ENCODE results near the gene MAU2.
"Not testable (repeated sequence)": the region's sequence is repeated elsewhere in the genome, so short reads cannot be mapped to it uniquely, and the experiment has no call there.

The MAU2 gene

GRCh38 chr19:19366434-19367396 is 46.1 kb downstream of the MAU2 start:
- peaks cover 13% of the 10 kb centered on the region for H3K4me1 Mint-ChIP-seq
- peak overlapping the region; percentile 62 for H3K4me3 Mint-ChIP-seq
- DNase-seq (ENCODE audit: low spot score in 2 of 2), result peak; percentile 58 to 62
- peak; percentile 74 for ATAC-seq (ENCODE audit: low read depth)
- H3K9me3 Mint-ChIP-seq, result no peaks in the 10 kb centered on the region
- H3K27me3 Mint-ChIP-seq, result no peaks in the 10 kb centered on the region
- H3K27ac Mint-ChIP-seq, result no peak overlapping the region
- no peaks in the 10 kb centered on the region for H3K36me3 Mint-ChIP-seq

GRCh38 chr19:19368087-19368486 is 47.5 kb downstream of the MAU2 start:
- Mint-ChIP-seq H3K4me1 (peaks cover 14% of the 10 kb centered on the region), H3K4me3 (no peak overlapping the region), H3K9me3 (no peaks in the 10 kb centered on the region), H3K36me3 (no peaks in the 10 kb centered on the region), H3K27ac (no peak overlapping the region), H3K27me3 (no peaks in the 10 kb centered on the region)
- no peak for DNase-seq (ENCODE audit: low spot score in 2 of 2)
- no peak for ATAC-seq (ENCODE audit: low read depth)

- Mint-ChIP-seq H3K4me1 (peaks cover 7% of the 10 kb centered on the region), H3K36me3 (no peaks in the 10 kb centered on the region), H3K27ac (no peak overlapping the region), H3K9me3 (no peaks in the 10 kb centered on the region), H3K27me3 (no peaks in the 10 kb centered on the region), H3K4me3 (no peak overlapping the region)
- DNase-seq (ENCODE audit: low spot score in 2 of 2), result no peak
- ATAC-seq (ENCODE audit: low read depth), result no peak
Observed at GRCh38 chr19:19371059-19371458, 50.4 kb downstream of the MAU2 start.

GRCh38 chr19:19372656-19373416 is 52.2 kb downstream of the MAU2 start:
- Mint-ChIP-seq H3K27me3 (no peaks in the 10 kb centered on the region), H3K9me3 (no peaks in the 10 kb centered on the region), H3K27ac (peak overlapping the region; percentile 90), H3K4me3 (peak overlapping the region; percentile 54), H3K4me1 (peaks cover 4% of the 10 kb centered on the region), H3K36me3 (no peaks in the 10 kb centered on the region)
- no peak for DNase-seq (ENCODE audit: low spot score in 2 of 2)
- peak; percentile 98 for ATAC-seq (ENCODE audit: low read depth)

GRCh38 chr19:19379527-19379926 is 58.9 kb downstream of the MAU2 start:
- H3K4me3 Mint-ChIP-seq, result no peak overlapping the region
- H3K27ac Mint-ChIP-seq, result no peak overlapping the region
- no peaks in the 10 kb centered on the region for H3K36me3 Mint-ChIP-seq
- ATAC-seq (ENCODE audit: low read depth), result no peak
- peaks cover 6% of the 10 kb centered on the region for H3K4me1 Mint-ChIP-seq
- DNase-seq (ENCODE audit: low spot score in 2 of 2), result no peak
- H3K9me3 Mint-ChIP-seq, result no peaks in the 10 kb centered on the region
- no peaks in the 10 kb centered on the region for H3K27me3 Mint-ChIP-seq

GRCh38 chr19:19380316-19380715 is 59.7 kb downstream of the MAU2 start:
- H3K4me1 Mint-ChIP-seq; H3K27me3 Mint-ChIP-seq; H3K27ac Mint-ChIP-seq; ATAC-seq (ENCODE audit: low read depth); H3K36me3 Mint-ChIP-seq; H3K4me3 Mint-ChIP-seq; H3K9me3 Mint-ChIP-seq; DNase-seq (ENCODE audit: low spot score in 2 of 2): not testable (repeated sequence)

- H3K4me1 Mint-ChIP-seq, result peaks cover 6% of the 10 kb centered on the region
- no peak overlapping the region for H3K27ac Mint-ChIP-seq
- ATAC-seq (ENCODE audit: low read depth) (no peak), DNase-seq (ENCODE audit: low spot score in 2 of 2) (no peak)
- no peaks in the 10 kb centered on the region for H3K27me3 Mint-ChIP-seq
- H3K36me3 Mint-ChIP-seq, result no peaks in the 10 kb centered on the region
- no peak overlapping the region for H3K4me3 Mint-ChIP-seq
- H3K9me3 Mint-ChIP-seq, result no peaks in the 10 kb centered on the region
Observed at GRCh38 chr19:19381007-19381926, 60.6 kb downstream of the MAU2 start.

GRCh38 chr19:19382118-19382517 is 61.5 kb downstream of the MAU2 start:
- peaks cover 15% of the 10 kb centered on the region for H3K4me1 Mint-ChIP-seq
- DNase-seq (ENCODE audit: low spot score in 2 of 2) (no peak), ATAC-seq (ENCODE audit: low read depth) (no peak)
- H3K36me3 Mint-ChIP-seq, result no peaks in the 10 kb centered on the region
- H3K27me3 Mint-ChIP-seq, result no peaks in the 10 kb centered on the region
- no peak overlapping the region for H3K4me3 Mint-ChIP-seq
- H3K27ac Mint-ChIP-seq, result no peak overlapping the region
- no peaks in the 10 kb centered on the region for H3K9me3 Mint-ChIP-seq

GRCh38 chr19:19384486-19384885 is 63.9 kb downstream of the MAU2 start:
- DNase-seq (ENCODE audit: low spot score in 2 of 2) (no peak), ATAC-seq (ENCODE audit: low read depth) (no peak)
- H3K27me3 Mint-ChIP-seq, result no peaks in the 10 kb centered on the region
- no peak overlapping the region for H3K27ac Mint-ChIP-seq
- peaks cover 31% of the 10 kb centered on the region for H3K4me1 Mint-ChIP-seq
- no peaks in the 10 kb centered on the region for H3K9me3 Mint-ChIP-seq
- H3K4me3 Mint-ChIP-seq, result peak overlapping the region; percentile 89
- no peaks in the 10 kb centered on the region for H3K36me3 Mint-ChIP-seq

- peak; percentile 85 for ATAC-seq (ENCODE audit: low read depth)
- peak overlapping the region; percentile 89 for H3K4me3 Mint-ChIP-seq
Observed at GRCh38 chr19:19385131-19385895, 64.7 kb downstream of the MAU2 start.

GRCh38 chr19:19385896-19386869 is 65.6 kb downstream of the MAU2 start:
- ATAC-seq (ENCODE audit: low read depth), result peak; percentile 3
- no peaks in the 10 kb centered on the region for H3K9me3 Mint-ChIP-seq
- H3K4me3 Mint-ChIP-seq, result peak overlapping the region; percentile 94

More at GRCh38 chr19:19385131-19385895, 64.7 kb downstream of the MAU2 start:
- H3K4me1 Mint-ChIP-seq, result peaks cover 35% of the 10 kb centered on the region
- H3K36me3 Mint-ChIP-seq, result peaks cover 2% of the 10 kb centered on the region
- peak; percentile 95 to 99 for DNase-seq (ENCODE audit: low spot score in 2 of 2)
- no peaks in the 10 kb centered on the region for H3K27me3 Mint-ChIP-seq
- H3K9me3 Mint-ChIP-seq, result no peaks in the 10 kb centered on the region
- H3K27ac Mint-ChIP-seq, result peak overlapping the region; percentile 94

GRCh38 chr19:19387108-19387507 is 66.5 kb downstream of the MAU2 start:
- H3K36me3 Mint-ChIP-seq, result peaks cover 2% of the 10 kb centered on the region
- peak overlapping the region; percentile 94 for H3K27ac Mint-ChIP-seq
- ATAC-seq (ENCODE audit: low read depth), result no peak
- H3K4me3 Mint-ChIP-seq, result peak overlapping the region; percentile 94
- no peaks in the 10 kb centered on the region for H3K9me3 Mint-ChIP-seq
- H3K27me3 Mint-ChIP-seq, result no peaks in the 10 kb centered on the region
- H3K4me1 Mint-ChIP-seq, result peaks cover 37% of the 10 kb centered on the region
- DNase-seq (ENCODE audit: low spot score in 2 of 2), result no peak

More at GRCh38 chr19:19385896-19386869, 65.6 kb downstream of the MAU2 start:
- H3K27ac Mint-ChIP-seq, result peak overlapping the region; percentile 94
- H3K27me3 Mint-ChIP-seq, result no peaks in the 10 kb centered on the region
- peak; percentile 39 to 44 for DNase-seq (ENCODE audit: low spot score in 2 of 2)
- peaks cover 41% of the 10 kb centered on the region for H3K4me1 Mint-ChIP-seq
- H3K36me3 Mint-ChIP-seq, result peaks cover 2% of the 10 kb centered on the region

All from memory B cell (primary cell).